ENCODE data around the gene SLF2.

Gene SLF2

DNA sequence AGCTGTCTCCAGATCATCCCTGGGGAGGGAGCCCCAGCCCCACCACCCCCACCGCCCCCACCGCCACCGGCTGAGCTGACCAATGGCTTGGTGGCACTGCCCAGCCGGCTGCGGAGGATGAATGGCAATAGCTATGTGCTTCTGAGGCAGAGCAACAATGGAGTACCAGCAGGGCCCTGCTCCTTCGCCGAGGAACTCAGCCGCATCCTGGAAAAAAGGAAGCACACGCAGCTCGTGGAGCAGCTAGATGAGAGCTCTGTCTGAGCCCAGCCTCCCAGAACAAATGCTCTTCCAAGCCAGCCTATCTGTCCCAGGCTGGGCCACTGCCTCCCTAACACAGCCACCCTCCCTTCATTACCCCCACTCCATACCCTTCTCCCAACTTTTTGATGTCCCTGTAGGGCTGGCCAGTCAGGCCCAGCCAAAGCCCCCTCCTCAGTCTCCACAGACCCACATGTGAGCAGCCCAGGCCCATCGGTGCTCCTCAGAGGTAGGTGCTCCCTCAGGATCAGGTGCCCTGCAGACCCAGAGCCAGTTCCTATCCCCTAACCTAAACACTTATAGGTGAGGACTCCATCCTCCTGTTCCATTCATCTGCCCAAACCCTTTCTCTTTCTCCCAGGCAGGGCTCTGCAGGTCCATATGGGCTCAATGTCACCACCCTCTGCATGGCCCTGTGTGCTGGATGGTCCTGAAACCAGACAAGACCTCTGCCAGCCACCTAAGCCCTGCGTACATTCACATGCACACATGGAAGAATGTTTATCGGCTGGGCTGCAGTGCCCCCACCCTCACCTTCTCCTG is 71.3 kb downstream of the SLF2 start:
- no peak for TF ChIP-seq ZFX (IDR thresholded peaks at IDR 0.05)
- TF ChIP-seq, protein P1, sequence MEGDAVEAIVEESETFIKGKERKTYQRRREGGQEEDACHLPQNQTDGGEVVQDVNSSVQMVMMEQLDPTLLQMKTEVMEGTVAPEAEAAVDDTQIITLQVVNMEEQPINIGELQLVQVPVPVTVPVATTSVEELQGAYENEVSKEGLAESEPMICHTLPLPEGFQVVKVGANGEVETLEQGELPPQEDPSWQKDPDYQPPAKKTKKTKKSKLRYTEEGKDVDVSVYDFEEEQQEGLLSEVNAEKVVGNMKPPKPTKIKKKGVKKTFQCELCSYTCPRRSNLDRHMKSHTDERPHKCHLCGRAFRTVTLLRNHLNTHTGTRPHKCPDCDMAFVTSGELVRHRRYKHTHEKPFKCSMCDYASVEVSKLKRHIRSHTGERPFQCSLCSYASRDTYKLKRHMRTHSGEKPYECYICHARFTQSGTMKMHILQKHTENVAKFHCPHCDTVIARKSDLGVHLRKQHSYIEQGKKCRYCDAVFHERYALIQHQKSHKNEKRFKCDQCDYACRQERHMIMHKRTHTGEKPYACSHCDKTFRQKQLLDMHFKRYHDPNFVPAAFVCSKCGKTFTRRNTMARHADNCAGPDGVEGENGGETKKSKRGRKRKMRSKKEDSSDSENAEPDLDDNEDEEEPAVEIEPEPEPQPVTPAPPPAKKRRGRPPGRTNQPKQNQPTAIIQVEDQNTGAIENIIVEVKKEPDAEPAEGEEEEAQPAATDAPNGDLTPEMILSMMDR (conservative IDR thresholded peaks at IDR 0.05): no peak

DNA sequence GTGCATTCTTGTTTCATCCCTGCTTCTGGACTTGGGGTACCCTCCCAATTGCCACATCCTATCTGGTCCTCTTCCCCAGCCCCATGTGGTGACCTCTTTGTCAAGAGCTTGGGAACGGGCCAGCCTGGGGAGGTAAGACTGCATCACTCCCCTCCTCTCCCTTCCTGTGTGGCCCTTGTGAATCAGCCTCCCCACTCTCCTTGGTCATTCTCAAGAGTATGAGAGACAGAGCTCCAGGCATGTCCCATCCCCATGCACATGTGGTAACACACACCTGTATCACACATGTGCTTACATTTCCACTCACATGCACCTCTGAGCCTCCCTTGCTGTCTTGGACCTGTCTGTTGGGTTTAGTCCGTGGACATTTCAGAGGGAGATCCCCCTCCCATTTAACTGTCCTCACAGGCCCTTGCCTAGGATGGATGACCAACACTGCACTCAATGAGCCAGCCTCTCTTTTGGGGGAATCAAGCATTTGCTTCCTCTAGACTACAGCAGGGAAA is 72.0 kb downstream of the SLF2 start:
- TF ChIP-seq, protein P1 (conservative IDR thresholded peaks at IDR 0.05): no peak
- TF ChIP-seq ZFX (IDR thresholded peaks at IDR 0.05): no peak
- H3K27ac ChIP-seq: no peak overlapping the region

More for the DNA sequence above, 71.3 kb downstream of the SLF2 start:
- H3K27ac ChIP-seq: no peak overlapping the region

DNA sequence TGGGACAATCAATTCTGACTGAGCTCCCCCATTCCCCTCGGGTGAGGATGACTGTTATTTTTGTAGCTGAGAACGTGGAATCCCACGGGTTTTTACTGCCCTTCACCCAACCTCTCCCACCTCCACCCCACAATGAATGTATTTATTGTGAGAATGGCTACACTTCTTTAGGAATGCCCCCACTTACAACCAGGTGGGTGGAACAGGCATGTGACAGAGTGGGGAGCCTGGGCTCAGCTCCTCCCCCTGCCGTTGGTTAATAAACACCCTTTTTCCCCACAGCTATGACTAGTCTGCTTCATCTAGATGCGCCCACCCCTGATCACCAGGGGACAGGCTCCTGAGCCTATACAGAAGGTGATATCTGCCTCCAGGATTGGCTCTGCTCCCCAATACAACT is 72.6 kb downstream of the SLF2 start:
- TF ChIP-seq ZFX (IDR thresholded peaks at IDR 0.05): no peak
- TF ChIP-seq, protein P1 (conservative IDR thresholded peaks at IDR 0.05): no peak
- no peak overlapping the region for H3K27ac ChIP-seq

DNA sequence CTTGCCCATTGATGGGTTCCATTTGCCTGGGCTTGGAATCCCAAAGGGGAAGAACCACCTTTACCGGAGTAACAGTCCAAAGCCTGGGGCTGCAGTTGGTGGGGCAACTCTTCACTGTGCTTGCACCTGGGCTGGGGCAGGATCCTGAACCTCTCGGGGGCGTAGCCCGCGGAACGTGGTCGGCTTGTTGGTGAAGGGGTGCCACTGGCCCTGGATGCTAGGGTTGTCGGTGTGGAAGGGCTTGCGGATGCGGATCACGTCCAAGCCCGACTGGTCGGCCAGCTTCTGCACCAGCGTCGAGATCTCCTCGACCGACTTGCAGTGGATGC is 73.8 kb downstream of the SLF2 start:
- peak overlapping the region; percentile 86 for H3K27ac ChIP-seq

DNA sequence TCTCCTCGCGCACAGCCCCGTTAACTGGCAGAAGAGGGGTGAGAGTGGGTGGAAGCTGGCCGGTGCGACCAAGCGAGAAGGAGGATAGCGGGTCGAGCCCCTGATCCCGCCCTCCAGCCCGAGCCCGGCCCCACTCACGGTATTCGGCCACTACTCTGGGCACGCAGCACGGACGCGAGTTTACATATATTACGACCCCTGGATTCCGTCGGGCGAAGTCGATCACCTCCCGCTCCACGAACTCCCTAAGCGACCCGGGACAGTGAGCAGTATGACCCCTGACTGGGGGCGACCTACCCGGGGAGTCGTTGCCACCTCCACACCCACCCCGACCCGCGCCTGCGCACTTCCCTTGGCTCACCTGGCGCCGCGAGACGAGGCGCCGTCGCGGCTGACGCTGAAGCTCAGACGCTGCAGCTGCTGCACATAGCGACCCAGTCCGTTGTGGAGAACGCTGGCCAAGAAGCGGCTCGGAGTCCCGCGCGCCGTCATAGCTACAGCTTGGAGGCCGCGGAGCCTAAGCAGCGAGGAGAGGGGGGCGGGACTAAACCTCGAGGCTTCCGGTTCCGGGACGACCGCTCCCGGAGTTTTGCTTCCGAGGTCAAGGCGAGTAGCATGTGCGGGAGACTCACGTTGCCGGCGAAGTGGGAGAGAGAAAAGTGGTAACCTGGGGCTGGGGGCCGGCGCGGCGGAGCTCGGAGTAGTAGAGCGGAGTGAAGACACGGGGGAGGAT is 74.4 kb downstream of the SLF2 start, which contains the start of the genes MRPL43 and TWNK:
Gene MRPL43, minus strand, starts transcription at position 546 of the 733 bp plus-strand sequence. Its CDS starts 54 bp downstream, at position 492.
Gene TWNK, plus strand, starts transcription at position 592 of the 733 bp plus-strand sequence. CDS start 668 bp downstream, outside the sequence.
- H3K27ac ChIP-seq: peak within 1 kb of the TSS; percentile 86
- TF ChIP-seq, protein P1 (conservative IDR thresholded peaks at IDR 0.05): no peak
- TF ChIP-seq ZFX (IDR thresholded peaks at IDR 0.05): peak; percentile 43

More for the DNA sequence above, 73.8 kb downstream of the SLF2 start:
- TF ChIP-seq, protein P1 (conservative IDR thresholded peaks at IDR 0.05): no peak
- TF ChIP-seq ZFX (IDR thresholded peaks at IDR 0.05): no peak

DNA sequence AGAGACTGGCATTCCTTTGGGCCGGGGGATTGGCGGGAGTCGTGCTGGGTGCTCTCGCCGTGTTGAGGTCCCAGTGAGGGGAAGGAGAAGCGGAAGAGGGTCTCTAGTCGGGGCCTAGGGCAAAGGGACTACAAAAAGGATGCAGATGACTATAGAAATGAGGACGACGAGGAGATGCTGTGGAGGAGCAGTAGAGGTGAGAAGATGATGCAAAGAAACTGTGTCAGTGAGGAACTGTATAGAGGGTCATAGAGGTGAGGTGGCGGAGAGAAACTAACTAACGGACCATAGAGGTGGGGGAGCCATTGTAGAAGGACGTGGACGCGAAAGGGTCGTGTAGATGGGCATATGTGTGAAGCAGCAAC is 74.9 kb downstream of the SLF2 start:
- peak overlapping the region; percentile 86 for H3K27ac ChIP-seq
- TF ChIP-seq ZFX (IDR thresholded peaks at IDR 0.05): no peak
- TF ChIP-seq, protein P1 (conservative IDR thresholded peaks at IDR 0.05): no peak

DNA sequence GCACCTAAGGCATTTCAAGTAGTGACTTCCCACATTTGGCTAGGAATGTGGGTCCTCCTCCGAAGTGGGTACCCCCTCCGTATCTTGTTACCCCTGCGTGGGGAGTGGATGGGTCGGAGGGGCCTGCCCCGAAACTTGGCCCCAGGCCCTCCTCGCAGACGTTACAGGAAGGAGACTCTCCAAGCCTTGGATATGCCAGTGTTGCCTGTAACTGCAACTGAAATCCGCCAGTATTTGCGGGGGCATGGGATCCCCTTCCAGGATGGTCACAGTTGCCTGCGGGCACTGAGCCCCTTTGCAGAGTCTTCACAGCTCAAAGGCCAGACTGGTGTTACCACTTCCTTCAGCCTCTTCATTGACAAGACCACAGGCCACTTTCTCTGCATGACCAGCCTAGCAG is 75.4 kb downstream of the SLF2 start:
- TF ChIP-seq ZFX (IDR thresholded peaks at IDR 0.05): no peak
- H3K27ac ChIP-seq: peak overlapping the region; percentile 86

Measured in C4-2B (cell line).